ENCODE data around the gene RBMS1.

The RBMS1 gene

DNA sequence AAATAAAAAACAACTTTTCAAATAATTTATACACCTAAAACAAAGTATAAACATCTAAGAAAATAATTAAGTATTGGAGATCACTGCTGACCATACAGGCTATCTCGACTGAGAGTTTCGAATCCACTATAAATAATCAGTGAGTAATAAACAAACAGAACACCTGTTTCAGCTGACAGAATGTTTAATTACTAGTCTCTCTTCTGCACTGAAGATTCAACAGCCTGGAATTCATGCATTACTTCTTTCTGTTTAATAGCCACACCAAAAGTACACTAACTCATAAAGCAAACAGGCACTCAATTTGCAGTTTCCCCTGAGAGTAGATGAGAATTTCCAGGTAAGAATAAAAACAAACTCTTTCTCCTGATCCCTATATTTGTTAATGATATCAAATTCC, 138.5 kb downstream of the RBMS1 start:
- no peak for DNase-seq

DNA sequence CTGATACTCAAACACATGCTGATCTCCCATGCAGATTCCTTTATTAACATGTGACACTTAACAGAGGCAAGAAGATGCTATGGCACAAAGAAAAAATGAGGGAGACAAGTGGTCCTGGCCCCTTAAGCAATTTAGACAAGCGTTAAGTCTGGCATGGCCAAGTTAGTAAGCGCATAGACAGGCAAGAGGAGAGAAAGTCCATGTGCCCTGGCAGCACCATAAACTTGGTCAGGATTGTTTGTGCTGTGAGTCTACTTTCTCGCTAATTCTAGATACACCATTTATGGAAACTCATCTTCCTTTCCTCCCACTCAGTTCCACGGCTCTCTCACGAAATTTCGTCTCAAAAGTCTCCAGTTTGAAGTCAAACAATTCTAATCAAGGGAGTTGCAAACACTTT, 138.9 kb downstream of the RBMS1 start:
- no peak for DNase-seq

DNA sequence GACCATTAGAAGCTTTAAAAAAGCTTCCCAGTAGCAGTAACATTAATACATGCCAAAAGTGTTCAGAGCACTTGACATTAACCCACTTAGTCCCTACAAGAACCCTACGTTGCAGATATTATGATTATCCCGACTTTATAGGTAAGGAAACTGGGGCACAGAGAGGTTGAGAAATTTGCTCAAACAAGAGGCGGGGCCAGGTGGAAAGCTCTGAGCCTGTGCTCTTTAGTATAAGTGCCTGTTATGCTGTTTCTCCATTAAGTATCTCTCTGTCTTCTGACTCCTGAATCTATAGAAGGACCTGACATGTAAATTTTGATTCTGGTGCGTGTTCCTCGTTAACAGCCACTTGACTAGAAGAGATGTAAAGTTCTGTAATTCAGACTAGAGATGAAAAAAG, 139.8 kb downstream of the RBMS1 start:
- no peak for DNase-seq

DNA sequence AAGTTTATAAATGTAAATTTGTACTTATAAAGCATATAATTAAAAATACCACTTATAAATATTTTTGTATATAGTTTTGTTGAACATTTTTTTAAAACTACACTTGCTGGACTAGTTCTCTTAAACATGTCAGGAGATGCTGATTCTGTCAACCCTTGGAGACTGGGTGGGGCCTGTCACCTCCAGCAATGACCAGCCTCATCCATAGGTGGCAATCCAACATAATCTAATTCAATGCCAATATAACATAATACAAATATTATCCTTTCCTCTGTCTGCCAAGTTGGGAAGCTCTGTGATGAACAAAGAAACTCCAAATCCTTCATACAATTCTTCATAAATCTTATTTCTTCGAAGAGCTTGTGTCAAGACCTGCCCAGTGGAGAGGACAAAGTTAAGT, 140.4 kb downstream of the RBMS1 start:
- peak; percentile 19 for DNase-seq

DNA sequence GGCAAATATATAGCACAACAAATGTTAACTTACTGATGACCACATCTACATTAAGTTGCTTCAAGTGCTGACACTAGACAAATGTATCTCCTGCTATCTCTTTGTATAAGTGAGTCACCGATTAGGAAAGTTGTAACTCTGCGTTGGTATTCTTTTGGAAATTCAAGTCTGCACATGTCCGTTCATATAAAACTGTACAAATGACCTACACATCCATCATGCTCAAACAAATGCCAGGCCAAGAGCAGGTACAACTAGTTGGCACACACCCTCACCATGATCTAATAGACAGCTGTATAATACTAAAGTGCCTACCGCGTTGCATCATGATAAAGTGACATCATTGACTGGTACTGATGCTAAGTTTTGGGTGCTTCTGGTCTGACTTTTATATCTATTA, 141.1 kb downstream of the RBMS1 start:
- DNase-seq = peak; percentile 63

DNA sequence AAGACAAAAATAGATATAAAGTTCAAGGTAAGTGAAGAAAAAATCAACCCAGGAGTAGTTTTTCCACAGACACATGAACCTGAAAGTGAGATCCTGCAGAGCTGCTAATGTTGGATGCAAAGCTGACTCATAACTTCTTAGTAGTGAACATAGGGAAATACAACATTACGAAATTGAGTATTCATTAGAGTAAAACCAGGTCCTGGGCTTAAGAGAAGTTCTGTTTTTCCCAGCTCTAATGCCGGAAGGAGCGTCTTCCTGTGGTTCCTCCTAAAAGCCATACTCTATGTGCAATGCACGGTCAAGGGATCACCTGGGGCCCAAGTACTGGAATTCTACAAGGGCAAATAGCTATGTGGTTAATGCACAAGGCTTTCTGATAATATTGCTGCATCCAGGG, 141.7 kb downstream of the RBMS1 start:
- DNase-seq = peak; percentile 95

DNA sequence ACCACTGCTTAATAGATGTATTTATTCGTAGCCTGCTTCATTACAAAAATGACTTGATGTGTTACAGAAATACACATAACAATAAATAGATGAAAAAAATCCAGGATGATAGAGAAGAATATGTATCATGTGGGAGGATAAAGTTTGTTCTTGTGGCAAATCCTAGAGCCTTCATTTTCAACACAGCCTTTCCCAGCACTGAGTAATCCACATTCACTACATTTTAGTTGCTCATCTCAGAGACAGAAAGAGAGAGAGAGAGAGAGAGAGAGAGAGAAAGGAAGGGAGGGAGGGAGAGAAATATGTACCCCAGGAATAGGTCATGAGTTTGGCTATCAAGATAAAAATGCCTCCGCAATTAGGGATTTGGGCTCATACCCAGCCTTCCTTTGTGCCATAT, 144.3 kb downstream of the RBMS1 start:
- DNase-seq = no peak

DNA sequence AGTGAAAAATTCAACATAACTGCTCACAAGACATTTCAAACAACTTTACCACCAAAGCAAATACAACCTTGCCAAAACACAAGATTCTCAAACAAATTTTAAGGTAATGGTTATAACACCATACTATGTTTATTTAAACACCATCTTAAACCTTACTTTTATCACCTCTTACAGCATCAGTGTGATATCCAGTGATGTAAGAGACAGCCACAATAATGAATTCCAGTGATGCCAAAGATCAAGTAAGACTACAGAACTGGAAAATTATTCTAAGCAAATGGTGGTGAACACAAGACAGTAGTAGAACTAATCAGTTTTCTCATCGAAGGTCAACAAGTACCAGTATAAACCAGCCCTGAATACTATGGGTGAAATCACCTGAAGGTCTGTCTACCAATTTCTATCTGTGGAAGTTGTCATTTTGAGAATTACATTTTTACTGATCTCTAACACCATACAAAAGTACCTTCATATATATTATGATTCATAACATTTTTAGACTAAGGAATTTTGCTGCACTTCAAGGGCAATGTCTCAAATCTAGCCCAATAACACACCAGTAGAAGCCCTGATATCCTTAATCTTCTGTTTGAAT, 146.2 kb downstream of the RBMS1 start:
- DNase-seq = no peak

DNA sequence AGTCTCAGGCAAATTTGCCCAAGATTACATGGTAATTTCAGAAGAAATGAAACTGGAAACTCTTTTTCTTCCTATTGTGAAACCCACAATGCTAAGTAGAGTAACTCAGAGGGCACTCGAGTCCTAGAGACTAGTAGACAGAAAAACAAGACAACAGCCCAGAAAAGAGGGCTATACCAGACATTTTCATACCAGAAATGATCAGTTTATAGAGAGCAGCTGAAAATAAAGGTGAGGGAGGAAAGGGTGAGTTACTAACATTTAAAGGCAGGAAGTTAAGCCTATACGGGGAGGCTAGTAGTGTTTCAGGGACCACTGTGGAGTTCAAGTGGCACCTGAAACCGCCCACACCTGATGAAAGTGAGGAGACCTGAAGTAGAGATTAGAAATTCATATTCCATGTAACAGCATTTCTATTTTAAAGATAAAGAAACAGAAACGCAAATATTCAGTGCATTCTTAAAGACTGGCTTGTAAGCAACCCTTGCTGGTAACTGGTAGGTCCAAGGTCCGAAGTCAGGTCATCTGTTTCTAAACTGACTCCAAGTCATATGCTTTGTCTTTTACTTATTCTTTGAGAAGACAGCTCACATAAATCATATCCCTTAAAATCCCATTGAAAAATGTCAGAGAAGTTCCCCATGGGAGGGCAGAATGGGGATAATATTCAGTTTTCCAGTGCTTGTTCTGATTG, 148.4 kb downstream of the RBMS1 start:
- peak; percentile 91 for DNase-seq

DNA sequence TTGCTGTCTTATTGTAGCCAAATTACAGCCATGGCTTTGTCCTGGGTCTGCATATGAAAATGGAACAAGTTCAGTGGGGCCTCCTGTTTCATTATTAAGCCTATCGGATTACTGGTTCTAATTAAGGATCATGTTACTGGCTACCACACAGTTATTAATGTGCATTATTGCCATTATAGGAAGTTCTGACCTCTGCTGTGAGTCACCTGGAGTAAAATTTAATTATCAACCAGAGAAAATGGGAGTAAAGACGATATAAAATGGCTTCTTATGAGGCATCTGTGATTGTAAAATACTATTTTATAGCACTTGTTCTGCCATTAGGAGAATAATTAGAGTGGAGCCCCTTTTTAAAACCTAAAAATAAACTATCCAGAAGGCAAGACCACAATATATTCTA, 150.2 kb downstream of the RBMS1 start:
- no peak for DNase-seq

DNA sequence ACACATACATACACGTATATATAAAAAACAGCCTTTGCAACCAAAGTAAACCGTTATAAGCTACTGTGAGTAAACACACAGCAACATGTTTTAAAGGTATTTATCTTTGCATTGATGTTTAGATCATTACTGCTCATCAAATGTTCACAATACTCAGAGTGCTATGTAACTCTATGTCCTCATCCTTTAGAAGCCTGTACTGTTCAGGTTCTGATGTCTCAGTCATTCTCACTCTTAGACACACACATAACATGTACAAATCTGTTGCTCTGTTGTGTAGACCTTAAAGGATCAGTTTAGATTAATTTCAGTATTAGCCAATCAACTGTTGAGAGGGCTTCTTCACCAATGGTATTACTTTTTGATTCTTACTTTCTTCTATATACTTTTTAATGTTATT, 153.9 kb downstream of the RBMS1 start:
- no peak for DNase-seq

DNA sequence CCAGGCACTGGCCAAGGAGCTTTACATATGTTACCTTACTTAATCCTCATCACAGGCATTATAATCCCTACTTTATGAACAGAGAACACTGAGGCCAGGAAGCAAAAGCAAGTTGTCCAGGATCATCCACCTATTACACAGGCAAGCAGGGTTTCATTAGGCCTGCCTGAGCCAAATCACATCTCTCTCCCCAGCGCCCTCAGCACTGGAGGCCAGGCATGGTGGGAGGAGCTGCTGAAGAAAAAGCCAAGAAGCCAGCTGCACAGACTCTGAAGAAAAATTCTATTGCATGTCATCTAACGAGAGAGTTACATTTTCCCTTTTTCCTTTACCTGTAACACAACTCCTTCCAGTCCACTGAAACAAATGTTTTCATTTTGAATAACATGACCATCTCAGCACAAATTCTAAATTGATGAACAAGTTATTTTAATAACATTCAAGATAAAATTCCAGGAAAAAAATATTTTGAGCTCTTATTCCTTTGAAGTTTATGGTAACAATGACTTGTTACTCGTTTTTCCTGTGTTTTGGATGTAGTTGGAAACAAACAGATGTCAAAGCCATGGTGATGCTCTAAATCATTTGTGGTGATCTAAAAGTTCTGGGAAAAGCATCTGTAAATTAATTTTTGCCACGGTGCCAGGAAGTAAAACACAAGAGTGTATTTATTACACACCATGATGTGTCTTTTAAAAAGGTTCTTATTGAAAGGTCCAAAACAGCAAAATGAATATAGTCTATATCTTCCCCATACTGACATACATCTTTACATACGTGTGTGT, 154.5 kb downstream of the RBMS1 start:
- no peak for DNase-seq

DNA sequence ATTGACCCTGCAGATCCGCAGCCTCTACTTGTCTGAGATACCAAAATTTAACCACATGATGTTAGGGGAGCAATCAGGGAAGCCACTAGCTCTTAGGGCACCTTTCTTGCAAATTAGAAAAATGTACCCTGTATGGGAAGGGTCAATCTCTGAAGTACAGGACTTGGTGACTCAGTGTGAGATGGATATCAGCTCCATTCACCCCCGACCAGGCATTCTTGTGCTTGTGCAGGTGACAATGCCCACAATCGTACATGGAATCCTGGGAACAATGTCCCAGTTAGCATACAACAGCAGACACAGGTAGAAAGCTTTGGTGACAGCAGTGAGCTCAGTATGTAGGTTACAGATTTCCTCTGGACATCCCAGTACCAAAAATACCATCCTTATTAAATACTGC, 155.9 kb downstream of the RBMS1 start:
- DNase-seq = no peak

DNA sequence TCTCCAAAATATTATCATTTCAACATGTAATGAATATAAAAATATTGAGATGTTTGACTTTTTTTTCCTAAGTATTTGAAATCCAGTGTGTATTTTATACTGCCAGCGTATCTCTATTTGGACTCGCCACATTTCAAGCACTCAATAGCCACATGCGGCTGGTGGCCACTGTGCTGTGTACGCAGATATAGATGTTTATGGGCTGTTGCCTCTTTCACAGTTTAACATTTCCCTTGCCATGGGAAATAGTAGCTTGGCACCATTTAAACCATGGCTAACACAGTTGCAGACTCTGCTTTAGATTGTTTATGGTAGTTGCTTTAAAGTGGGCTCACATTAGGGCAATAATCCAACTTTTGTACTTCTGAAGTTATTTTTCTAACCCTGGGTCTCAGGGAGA, 157.0 kb downstream of the RBMS1 start:
- no peak for DNase-seq

DNA sequence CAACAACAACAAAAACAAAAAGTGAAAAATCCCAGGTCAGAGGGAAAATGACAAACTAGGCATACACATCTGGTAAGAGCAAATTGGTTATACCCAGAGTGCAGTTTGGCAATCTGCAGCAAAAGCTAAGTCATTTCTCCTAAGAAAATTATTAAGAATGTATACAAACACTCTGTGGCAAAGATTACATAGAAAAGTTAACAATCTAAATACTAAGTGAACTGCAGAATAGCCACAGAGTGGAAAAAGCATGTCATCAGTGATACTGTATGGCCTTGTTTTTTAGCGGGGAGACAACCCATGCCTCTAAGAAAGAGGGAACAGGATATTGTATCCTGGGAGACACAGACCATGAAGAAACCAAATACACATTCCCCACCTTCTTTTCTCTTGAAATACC, 157.5 kb downstream of the RBMS1 start:
- DNase-seq = no peak

DNA sequence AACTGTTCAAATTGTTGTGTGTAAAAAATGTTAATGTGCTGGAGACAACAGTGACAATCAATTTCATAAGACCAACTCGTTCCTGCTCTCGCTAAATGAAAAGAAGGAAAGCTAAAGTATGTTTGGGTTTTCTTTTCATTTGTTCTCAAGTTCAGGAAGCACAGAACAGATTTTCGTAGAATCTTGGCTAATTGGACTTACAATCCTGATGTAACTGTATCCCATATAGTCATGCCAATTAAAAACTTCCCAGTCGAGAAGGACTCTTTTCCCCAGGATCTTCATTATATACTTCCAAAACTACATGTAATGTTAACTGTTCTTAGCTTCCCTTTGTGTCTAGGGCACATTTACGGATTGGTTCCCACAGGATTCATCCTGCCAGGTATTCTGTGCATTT, 158.2 kb downstream of the RBMS1 start:
- no peak for DNase-seq

DNA sequence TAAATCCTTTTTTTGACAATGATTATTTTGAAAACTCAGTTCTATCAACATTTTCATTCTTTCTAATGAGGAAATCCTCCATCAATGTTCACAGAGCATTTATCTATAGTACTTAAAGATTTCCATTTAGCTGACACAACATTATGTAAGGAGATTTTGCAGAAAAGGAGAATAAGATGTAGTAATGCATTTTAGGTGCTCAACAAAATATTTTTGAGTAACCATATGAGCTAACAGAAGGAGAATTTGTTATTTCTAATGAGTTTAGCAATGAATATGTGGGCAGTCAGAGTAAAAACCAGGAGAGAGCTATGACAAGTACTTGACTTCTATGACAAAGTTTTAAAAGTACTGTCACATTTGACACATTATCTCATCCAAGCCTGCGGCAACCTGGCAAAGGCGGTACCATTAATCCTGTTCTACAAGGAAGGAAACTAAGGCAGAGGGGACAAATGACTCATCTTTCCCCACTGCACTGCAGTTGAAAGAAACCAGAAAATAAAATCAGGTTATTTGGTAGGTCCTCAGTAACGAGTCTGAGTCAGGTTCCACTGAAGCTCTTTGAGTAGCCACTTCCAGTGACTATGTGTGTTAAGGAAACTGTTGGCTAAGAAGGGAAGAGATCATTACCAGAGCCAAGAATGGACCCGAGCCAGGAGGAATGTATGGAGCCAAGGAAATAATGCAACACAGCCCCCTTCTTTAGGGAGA, 159.4 kb downstream of the RBMS1 start:
- peak; percentile 29 for DNase-seq

DNA sequence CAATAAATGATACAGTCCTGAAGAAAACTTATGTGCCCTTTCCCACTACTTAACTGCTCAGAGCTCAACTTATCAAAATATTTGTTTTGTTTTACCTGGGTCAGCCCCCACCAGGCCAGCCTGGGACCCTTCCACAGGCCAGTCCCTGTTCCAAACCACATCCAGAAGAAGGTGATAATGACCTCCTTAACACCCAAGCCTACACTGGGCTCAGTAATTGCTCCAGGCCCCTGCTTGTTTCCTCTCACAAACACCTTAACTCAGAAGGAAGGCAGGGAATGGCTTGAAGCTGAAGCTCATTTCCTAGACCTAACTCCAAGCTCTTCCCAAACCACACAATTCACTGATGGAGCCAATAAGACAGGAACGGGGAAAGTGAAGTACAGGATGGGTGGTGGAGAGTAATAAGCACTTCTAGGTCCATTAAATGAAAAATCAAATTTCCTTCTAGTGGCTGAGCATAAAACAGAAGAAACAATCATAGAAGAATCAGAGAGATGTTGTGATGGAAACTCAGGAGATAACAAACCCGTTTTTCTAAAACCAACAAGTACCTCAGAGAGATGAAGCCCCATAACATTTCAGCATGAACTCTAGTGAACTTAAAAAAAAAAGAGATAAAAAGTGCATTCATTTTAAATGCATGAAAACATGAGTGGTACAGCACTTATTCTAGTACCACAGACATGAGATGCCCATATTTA, 160.1 kb downstream of the RBMS1 start:
- DNase-seq = no peak

DNA sequence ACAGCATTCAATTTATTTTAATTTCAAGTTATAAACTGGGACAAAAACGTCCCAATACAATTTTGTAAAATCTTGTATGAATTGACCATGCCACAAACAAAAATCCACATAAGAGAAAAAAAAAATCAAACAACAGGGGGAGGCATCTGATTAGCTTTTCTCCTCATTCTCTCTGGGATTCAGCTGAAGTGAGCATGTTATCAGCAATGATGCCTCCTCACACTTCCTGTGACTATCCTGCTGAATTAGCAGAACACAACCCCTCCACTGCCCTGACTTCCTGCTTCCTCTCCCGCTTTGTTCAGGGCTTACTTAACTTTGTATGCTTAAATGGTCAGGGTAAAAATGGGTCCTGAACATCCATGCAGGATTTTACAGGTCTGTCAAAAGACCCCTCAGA, 161.3 kb downstream of the RBMS1 start:
- DNase-seq = peak; percentile 74

DNA sequence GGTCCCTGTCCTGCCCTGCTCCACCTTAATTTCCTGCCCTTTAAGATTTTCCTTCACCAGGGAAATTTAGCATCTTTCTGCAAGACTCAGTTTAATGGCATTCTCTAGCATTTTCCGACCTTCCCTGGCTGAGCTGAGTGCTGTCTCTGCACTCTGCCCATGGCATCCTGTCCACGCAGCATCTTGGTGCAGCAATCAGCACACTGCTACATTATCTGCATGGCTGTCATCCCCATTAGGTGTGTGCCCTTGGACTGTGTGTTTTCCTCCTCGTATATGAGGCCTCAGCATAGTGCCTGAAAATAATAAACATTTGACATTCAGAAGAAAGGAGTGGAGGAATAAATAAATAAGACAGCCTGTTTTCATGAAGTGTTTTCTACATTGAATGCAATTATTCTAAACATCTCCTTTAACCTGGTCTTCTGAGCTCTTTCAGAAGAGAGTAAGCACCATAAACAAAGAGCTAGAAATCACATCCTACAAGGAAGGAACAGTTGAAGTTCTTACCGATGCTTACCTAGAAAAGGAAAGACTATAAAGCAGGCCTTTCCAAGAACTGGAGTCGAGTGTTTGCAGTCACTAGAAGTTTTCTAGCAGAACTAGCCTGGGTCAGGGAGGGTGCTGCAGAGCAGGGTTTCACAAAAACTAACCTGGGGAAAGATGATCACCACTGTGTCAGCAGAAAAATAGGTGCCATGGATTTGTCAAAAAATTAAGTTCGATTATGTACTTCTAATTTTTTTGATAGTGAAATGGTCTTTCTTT, 162.2 kb downstream of the RBMS1 start:
- DNase-seq = no peak

DNA sequence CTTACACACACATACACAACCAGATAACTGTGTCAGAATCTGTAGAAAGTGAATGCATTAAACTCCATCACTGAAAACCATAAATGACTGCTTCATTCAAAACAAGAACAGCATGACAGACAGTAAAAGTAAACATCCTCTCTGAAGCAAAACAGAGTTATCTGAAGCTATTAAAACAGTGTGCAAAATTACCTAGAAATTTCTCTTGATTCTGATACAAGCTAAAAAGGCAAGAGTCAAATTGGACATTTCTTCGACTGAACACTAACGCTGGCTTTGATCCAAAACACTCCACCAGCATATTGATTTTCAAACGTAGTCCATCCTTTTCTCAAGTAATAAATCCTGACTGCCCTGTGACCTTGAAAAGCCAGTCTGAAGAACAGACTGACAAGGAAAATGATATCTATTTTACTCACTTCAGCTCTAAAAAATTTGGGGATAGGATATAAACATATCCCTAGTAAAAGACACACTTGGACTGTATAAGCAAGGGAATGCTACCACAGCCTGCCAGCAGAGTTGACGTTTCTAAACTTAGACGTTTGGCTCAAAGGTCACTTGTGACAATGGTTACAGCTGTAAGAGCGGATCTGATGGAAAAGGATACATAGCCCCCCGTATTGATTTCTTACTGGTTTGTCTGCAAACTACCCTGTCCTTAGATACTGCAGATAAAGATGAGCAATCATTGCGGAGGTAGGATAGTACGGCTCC, 164.6 kb downstream of the RBMS1 start:
- DNase-seq = no peak

DNA sequence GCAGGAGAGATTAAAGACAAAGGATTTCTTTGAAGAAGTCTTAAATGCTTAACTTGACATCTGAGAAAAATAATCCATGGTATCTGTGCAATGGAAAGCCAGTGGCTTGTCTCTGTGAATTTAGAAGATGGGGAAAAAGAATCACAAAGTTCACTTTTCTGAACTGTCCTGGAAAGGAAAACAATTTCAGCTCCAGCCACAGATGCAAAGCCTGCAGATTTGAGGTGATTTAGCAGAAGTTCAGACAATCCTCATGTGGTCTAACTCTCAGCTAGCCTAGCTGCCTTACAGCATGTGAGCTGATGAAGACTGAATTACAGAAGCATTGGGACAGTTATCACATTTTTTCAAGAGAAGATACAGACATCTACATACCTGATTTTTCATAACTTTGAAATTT, 166.8 kb downstream of the RBMS1 start:
- peak; percentile 58 for DNase-seq

Measured in inflammatory macrophage treated with lipopolysaccharide for 4 hours (primary cell).